GM12878 (cell line): ENCODE measurements around the gene PDE6B. TPM values are rescaled to one million over a fixed set of nuclear protein-coding genes. Genes with fewer than 3 reads are reported as not detected.

Experiments
- MLLT1 ChIP-seq: fragments of 450-650 bp; IDR thresholded peaks from 2 replicates; pipeline ENCODE4 v1.6.1; 2016; ENCODE audit warnings: mild to moderate bottlenecking
- SIN3A ChIP-seq: IDR thresholded peaks from 2 replicates; pipeline ENCODE4 v1.6.1; 2012; ENCODE audit warnings: low read depth, low read length, improper control_type of control experiment
- USF1 ChIP-seq: IDR thresholded peaks from 2 replicates; pipeline ENCODE4 v1.6.1; 2011; ENCODE audit warnings: borderline replicate concordance, low read depth, mild to moderate bottlenecking, moderate library complexity, mixed read lengths, low read length; ENCODE audit not compliant: insufficient read depth; ENCODE audit errors: extremely low read length
- YY1 ChIP-seq: IDR thresholded peaks from 2 replicates; pipeline ENCODE4 v1.6.1; 2011; ENCODE audit warnings: low read depth, mild to moderate bottlenecking, low read length
- ZBTB40 ChIP-seq: fragments of 450-650 bp; IDR thresholded peaks from 2 replicates; pipeline ENCODE4 v1.6.1; 2016; ENCODE audit warnings: mild to moderate bottlenecking, moderate library complexity, borderline replicate concordance
- ZNF592 ChIP-seq: fragments of 450-650 bp; IDR thresholded peaks from 2 replicates; pipeline ENCODE4 v1.6.1; 2017; ENCODE audit warnings: mild to moderate bottlenecking, moderate library complexity
- polyA plus RNA-seq, 11 experiments: library from polyadenylated mRNA; depleted of rRNA in 4 of 11; unstranded in 6 of 11; stranded (reverse) in 5 of 11; fragments of >200 nt; fragmentation: Nextera tagmentation in 4 of 11; fragmentation: Illumina TruSeq in 1 of 11; extraction: Ambion mirVana in 4 of 11; extraction: Trizol in 1 of 11; gene quantifications; 1 replicate in 1 of 11; 2 replicates in 10 of 11; pipeline versions ENCODE4 v1.2.1 to v1.2.3, GENCODE V29; 2011 to 2016; ENCODE audit warnings: inconsistent platforms in 2 of 11, missing spikeins in 2 of 11, low read depth in 1 of 11
- total RNA-seq, 4 experiments: library from RNA; depleted of rRNA in 3 of 4; stranded (reverse); fragments of >200 nt in 3 of 4; fragmentation: Illumina TruSeq in 1 of 4; extraction: Trizol in 1 of 4; gene quantifications; 2 replicates each; pipeline versions ENCODE4 v1.2.1 to v1.2.3, GENCODE V29; 2013 to 2021

PDE6B gene
- total and polyA plus RNA-seq, 10 of the 15 experiments (the other 5 are each of a cell fraction or from before 2014, with no cell fraction given), result 2.6 to 6.4 (median 3.8) TPM

GRCh38 chr4:675036-675882 lies 49.9 kb downstream of the PDE6B start (continued):
- TF ChIP-seq ZNF592 (no peak), YY1 (0 out of 2 replicates have a peak, but pooled peaks have one; percentile 35), USF1 (no peak), ZBTB40 (peak; percentile 63), SIN3A (0 out of 2 replicates have a peak, but pooled peaks have one; percentile 35), MLLT1 (peak; percentile 99)
